NCI-H1092 treated with DMSO at 0.1 percent for 48 hours (cell line): ENCODE measurements around the gene RAB44.

Source experiments
- DNase-seq: peaks from one replicate; lab custom pipeline; 2025; lab: John Stamatoyannopoulos, UW

The RAB44 gene

GRCh38 chr6:36730424-36731380, 33.1 kb downstream of the RAB44 start:
- no peak for DNase-seq

DNA sequence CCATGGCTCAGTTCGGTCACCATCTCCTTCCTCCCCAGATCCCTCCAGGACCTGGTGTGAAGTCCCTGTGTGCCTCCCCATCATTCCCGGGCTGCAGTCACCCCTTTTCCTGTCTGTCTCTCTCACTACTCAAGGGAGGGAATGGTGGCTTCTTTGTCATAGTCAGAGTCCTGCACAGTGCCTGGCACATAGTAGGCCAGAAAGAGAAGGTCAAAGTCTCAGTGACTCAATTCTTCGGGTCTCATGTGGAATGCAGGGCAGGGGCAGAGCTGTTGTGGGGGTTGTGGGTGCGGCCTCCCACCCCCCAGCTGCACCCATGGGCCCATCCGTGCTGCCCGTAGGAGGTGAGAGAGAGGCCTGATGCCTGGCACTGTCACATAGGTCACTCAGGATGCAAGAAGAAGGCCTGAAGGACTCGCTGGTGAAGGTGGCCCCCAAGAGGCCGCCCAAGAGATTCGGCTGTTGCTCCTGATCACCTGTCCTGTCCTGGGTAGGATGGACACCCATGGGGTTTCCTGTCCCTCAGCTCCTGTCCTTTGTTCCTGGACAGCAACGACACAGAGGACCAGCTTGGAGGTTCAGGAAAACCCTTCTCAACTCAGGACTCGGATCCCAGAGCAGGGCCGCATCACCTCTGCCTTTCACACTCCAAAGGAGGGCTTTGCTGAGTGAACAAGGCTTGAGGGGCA, 34.1 kb downstream of the RAB44 start:
- no peak for DNase-seq

GRCh38 chr6:36733300-36733699, 35.7 kb downstream of the RAB44 start:
- no peak for DNase-seq

DNA sequence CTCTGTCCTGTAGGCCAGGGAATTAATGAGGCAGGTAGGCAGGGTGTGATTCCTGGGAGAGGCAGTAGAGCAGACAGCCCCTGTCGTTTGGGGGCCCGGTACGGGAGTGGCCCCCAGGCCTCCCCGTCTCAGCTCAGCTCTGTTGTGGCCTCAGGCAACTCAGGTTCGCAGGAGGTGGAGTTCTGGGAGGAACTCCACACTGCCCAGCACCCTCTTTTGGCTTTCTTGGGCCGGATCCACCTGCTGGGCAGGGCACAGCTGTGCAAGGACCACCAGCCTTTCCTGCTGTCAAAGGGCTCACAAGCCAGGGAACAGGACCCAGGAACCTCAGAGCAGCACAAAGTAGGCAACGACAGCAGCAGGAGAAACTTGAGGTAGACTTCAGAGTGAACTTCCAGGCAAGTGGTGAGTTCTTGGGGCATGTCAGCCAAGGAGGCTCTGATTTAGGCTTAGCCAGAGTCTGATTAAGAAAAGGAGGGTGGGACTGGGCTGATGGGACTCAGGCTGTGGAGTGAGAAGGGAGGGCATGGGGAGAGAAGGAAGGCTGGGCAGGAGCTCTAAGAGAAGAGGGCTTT, 36.9 kb downstream of the RAB44 start:
- no peak for DNase-seq

GRCh38 chr6:36735110-36736071, 37.8 kb downstream of the RAB44 start:
- DNase-seq: no peak

DNA sequence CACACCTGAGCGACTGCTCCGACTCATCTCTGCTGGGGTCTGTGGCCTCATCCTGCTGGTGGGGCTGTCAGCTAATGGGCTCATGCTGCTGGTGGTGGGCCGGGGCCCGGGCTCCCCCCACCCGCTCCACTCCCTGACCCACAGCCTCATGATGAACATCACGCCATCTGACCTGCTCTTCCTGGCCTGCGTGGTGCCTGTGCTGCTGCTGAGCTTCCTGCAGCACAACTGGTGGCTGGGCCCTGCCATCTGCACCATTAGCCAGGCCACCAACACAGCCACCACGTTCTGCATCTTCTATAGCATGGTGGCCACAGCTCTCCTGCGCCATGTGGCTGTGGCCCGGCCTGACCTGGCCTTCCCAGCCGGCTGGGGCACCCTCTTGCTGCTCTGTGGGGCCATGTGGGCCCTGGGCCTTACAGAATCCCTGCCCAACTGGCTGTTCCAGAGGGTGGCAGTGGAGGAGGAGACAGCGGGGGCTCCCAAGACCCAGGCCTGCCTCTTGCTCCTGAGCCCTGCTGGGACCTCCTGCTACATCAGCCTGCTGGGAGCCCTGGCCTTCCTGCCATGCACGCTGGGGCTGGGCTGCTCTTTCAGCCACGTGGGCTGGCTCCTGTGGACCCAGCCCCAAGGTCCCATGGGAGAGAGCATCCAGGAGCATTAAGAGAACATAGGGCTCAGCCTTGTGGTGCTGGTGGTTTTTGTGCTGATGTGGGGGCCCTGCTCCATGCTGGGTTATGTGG, 39.6 kb downstream of the RAB44 start:
- DNase-seq: no peak

DNA sequence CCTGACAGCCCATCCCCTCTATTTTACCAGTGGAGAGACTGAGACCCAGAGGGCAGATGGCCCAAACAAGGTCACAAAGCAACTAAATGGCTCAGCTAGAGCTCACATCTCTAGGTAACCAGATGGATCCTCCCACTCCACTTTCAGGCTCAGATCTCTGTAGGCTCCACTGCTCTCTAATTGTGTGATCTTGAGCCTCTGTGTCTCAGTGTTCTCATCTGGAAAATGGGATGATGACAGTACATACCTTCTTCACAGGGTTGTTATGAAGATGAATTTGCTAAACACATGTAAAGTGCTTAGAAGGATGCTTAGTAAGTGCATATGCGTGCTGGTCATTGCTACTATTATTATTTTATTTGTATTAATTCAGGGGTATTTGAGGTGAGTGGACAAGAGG, 40.5 kb downstream of the RAB44 start:
- no peak for DNase-seq

GRCh38 chr6:36739947-36740817, 42.6 kb downstream of the RAB44 start:
- no peak for DNase-seq

DNA sequence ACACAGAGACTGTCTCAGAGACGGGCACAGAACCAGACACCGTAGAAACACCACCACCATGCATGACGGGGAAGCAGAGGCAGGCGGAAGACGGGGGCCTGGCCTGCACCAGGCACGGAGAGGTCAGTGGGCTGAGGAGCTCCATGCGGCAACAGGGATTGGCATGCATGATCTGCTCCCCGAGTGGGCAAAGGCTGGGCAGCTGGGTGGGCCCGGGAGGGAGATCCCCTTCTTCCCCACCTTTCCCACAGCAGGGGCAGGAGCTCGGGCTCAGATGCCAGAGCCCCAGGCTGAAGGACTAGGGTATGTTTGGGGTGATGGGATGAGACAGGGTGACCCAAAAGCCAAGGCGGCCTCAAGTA, 43.2 kb downstream of the RAB44 start:
- DNase-seq: no peak

GRCh38 chr6:36742146-36742545, 44.5 kb downstream of the RAB44 start:
- no peak for DNase-seq

- no peak for DNase-seq
These were observed 45.4 kb downstream of the RAB44 start for GRCh38 chr6:36743032-36743431.

DNA sequence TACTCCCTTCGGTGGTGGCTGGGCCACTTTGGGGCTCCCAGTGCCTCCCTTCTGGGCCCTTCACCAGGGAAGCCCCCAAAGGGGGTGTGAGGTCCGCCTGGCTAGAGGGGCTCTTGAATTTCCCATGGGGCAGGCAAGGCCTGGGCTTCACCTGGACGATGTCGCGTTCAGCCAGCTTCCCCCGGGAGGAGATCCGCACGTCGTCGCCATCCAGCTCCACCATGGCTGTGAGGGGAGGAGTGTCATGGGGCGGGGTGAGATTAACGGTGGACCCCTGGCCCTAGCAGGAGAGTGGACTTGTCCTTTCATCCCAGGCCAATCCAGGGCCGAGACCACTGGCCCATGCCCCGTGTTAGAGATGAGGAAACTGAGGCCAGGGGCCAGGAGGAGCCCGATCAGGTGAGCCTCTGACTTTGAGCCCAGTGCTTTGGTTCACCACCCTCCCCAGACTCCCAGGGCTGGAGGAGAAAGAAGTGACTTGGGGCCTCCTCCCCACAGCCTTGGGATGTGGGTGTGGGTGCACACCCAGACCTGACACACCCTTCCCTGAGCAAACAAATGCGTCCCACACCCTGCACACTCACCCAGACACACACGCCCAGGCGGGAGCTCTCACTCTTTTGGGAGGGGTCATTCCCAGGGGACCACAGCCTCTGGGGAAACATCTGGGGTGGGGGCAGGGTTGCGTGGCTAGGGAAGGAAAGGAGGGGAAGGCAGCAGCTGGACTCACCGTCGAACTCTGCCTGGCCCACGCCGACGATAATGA, 46.1 kb downstream of the RAB44 start:
- no peak for DNase-seq

DNA sequence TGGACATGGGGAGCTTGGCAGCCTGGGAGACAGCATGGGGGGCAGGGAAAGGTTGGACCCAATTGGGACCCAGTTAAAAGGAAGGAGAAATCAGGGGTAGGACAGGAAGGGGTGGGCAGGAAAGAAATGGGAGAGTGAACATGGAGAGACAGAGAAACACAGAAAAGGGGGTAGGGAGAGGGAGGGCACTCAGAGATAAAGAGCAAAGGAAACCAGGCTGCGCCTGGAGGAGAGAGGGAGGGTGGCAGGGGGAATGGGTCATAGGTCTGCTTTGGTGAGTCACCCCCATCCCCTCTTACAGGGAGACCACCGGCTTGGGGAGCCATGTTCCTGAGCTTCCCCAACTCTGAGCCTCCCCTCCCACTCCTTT, 46.7 kb downstream of the RAB44 start:
- no peak for DNase-seq

DNA sequence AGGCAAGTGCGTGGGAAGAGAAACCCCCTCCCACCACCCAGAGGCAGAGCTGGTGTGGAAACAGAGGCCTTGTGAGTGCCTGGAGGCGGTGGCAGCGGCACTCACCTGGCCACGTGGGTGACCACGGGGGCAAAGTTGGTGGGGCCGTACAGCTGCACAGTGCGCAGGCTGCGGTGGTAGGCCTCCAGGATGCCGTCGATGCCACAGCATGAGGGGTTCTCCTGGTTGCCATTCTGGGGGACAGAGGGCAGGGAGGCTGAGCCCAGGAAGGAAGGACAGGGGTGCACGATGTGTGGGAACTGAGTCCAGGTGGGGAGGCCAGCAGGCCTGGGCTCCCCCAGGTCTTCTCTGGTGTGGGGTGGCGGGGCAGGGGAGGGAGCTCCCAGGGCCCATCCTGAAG, 47.7 kb downstream of the RAB44 start:
- no peak for DNase-seq

GRCh38 chr6:36745836-36746235, 48.2 kb downstream of the RAB44 start:
- no peak for DNase-seq

- no peak for DNase-seq
These were observed 48.6 kb downstream of the RAB44 start for GRCh38 chr6:36746251-36746650.

DNA sequence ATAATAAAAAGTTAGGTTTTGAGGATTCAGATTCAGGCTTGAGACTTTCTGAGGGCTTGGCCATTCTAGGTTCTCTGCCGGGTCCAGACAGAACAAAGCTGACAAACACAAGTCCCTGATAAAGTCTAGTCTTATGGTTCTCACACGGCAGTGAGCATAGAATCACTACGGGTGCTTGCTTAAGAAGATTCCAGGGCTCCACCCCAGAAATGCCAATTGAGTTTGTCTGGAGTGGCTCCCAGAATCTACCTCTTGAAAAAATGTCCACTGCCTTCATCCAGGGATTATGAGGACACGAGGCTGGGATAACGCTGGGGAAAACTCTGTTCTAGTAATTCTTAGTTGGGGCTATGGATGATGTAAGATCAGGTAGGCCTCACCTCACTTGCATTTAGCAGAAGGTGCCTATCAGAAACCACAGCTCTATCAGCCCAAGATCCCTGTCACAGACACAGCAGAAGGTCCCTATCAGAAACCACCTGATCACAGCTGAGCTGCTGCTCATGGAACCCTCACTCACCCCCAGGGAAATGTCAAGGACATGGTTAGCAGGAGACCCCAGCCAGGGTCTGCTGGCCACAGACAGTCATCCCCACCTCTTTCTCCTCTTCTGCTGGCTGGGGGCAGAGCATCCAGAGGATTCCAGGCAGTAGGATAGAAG, 52.3 kb downstream of the RAB44 start:
- no peak for DNase-seq

- no peak for DNase-seq
These were observed 53.5 kb downstream of the RAB44 start for GRCh38 chr6:36751091-36751490.

DNA sequence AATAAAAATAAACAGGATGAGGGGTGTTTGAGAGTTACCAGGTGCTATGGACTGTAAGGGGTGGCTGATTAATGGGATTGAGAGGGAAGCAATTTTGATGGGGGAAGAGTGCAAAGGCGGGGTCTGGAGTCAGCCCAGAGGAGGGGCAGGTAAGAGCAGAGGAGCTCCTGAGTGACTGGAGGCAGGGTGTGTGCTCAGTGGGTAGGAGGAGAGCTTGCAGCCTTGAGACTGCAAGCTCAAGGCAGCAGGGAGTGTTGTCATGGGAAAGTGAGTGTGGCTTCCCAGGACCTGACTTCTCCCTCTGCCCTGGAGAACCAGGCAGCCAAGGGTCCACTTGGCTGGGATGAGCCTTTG, 54.2 kb downstream of the RAB44 start:
- DNase-seq: no peak
